Skin of body (tissue), 2 donors: ENCODE results near the gene CFAP300. TPM values are rescaled to one million over a fixed set of nuclear protein-coding genes. Genes with fewer than 3 reads are reported as not detected.

Source experiments
- DNase-seq: peaks from one replicate; lab custom pipeline; 2025; lab: John Stamatoyannopoulos, UW
- total RNA-seq: library from RNA; depleted of rRNA; stranded (reverse); fragments of >200 nt; gene quantifications from one replicate; pipeline ENCODE4 v1.2.3, GENCODE V29; 2014

The CFAP300 gene
- total RNA-seq, 1 donor from 2014 or later: 4.6 TPM

DNA sequence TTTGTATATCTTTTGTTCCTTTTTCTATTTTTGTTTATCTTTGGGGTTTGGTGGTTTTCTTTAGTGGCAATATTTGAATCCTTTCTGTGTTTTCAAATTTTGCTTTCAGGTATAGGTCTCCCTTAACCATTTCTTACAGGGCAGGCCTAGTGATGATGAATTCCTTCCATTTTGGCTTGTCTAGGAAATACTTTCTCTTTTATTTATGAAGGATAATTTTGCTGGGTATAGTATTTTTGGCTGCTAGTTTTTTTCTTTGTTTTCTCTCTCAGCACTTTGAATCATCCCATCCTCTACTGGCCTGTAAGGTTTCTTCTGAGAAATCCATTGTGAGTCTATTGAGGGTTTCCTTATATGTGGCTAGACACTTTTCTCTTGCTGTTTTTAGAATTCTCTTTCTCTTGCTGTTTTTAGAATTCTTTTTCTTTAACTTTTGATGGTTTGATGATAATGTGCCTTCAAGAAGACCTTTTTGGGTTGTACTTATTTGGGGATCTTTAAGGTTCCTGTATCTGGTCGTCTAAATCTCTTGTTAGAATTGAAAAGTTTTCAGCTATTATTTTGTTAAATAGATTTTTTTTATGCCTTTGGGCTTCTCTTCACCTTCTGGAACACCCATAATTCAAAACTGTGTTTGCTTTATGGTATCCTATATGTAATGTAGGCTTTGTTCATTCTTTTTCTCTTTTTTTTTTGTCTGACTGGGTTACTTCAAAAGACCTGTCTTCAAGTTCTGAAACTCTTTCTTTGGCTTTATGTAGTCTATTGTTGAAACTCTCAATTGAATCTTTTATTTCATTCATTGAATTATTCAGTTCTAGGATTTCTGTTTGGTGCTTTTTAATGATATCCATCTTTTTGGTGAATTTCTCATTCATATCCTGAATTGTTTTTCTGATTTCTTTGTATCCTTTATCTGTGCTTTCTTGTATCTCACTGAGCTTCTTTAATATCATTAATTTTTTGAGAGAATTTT, 24.5 kb downstream of the CFAP300 start:
- no peak for DNase-seq

DNA sequence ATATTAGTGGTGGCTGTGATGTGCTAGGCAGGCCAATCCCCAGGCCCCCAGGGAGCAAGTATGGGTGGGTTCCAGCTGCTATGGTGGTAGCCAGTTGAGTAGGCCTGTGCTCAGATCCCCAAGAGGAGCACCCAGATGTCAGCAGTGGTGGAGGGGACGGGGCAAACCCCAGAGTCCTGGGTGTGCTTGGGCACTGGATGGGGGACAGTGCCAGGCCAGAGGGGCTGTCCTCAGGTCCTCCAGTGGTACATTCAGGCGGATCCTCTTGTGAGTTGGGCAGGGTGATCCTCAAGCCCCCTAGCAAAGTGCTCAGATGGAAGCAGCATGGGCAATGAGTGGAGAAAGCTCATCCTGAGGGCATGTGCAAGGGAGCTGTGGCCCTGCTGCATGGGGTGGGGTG, 26.0 kb downstream of the CFAP300 start:
- no peak for DNase-seq

DNA sequence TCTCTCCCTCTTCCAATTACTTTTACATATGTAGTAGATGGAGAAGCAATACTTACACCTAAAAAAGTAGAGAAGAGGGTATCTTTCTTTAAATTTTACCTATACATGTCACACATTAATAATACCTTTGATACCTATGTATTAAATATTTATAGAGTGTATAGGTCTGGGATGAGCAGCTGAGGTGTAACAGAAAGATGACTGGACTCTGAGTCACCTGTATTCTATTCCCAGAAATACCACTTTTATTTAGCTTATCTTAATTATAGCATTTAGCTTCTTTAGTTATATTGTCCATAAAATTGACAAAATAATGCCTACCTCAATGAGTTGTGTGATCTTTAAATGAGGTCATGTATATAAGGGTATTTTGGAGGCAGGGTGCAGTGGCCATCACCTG, 32.4 kb downstream of the CFAP300 start:
- DNase-seq: no peak

DNA sequence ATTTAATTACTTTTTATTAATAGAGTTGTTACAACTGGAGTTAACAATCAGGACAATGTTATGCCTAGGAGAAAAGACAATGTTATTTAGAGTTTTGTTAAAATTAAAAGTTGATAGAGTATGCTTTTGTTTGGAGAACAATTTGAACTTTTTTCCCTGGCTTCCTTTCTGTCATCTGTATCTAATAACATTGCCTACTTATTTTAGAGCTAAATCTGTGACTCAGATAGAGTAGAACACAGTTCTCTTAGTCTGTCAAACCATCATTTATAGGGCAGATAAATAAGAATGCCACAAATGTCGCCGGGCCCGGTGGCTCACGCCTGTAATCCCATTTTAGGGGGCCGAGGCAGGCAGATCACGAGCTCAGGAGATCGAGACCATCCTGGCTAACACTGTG, 34.1 kb downstream of the CFAP300 start:
- no peak for DNase-seq

DNA sequence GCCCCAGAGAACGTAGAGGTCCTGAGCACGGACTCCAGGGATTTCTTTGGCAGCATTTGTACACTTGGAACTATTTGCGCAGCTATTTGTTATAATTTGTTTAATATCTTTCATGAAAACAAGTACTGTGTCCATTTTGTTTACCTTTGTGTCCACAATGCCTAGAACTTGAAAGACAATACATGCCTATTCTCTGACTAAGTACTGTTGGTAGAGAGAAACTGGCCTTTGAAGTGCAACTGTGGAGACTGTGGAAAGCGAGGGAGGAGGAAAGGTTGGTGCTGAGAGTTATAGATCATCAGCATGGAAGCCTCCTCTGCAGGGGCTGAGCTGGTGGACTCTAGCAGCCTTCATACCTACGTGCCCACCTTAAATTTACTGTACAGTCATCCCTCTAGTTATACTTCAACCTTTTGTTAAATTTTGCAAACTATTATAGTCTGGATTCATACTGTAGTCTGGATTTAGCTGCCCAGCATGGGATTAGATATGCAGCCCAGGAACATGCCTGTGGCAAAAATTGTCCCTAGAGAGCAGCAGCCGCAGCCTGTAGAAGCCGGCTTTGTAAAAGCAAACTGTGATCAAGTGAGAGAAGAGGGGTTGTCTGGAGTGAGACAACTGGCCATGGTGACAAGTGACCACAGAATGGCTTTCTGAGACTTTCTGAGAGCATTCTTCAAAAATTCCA, 38.8 kb downstream of the CFAP300 start:
- no peak for DNase-seq

DNA sequence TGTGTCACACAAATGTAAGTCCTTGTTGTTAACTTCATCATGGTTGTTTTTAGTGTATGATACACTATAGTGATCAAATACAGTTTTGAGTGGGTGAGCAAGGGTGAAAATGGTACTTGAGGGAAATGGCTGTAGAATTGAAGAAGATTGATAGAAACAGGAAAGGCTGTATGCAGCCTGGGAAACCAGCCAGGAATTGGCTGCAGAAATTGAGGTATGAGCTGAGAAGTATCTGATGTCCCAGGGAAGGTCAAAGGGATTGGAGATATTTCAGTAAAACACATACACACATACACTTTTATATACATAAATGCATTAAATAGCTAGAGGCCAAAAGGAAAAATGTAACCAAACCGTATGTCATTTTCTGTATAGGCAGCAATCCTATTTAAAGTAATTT, 49.9 kb downstream of the CFAP300 start:
- no peak for DNase-seq

DNA sequence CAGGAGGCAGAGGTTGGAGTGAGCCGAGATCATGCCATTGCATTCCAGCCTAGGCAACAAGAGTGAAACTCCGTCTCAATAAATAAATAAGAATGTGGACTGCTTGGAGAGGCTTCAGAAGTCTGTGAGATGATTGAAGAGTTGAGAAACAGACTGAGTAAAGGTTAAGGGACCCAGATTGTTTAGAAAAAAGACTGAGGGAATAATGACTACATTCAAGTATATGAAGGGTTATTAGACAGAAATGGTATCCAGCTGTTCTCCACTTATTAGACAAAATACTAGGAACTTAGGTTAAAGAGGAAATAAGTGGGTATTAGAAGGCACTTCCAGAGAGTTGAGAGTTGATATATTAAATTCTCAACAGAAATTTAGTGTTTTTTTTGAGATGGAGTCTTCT, 52.5 kb downstream of the CFAP300 start:
- no peak for DNase-seq

DNA sequence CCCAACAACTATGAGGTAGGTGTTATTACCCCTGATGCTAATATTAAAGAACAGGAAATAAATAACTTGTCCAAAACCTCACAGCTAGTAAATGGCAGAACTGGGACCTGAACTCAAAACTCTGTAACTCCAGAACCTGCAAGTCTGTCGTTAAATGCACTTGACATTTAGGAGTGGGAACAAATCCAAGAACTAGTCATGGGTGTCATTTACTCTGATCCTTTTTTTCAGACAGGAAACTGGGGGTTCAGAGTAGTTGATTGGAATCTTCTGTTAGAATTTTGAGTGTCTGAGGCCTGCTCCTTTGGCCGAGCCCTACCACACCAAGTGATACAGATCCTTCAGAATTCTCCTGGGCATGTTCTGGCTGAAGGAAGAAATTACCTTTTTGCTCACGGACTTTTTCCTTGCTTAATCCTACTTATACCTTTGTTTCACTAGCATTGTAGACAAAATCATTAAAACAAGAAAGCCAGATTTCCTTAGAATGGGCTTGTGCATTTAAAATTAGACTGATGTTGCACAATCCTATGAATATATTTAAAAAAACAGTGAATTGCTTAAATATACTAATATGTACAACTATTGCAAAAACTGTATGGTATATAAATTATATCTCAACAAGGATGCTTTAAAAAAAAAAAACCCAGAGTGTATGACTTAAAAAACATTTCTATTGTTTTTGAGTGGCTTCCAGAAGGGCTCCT, 61.6 kb downstream of the CFAP300 start:
- no peak for DNase-seq

DNA sequence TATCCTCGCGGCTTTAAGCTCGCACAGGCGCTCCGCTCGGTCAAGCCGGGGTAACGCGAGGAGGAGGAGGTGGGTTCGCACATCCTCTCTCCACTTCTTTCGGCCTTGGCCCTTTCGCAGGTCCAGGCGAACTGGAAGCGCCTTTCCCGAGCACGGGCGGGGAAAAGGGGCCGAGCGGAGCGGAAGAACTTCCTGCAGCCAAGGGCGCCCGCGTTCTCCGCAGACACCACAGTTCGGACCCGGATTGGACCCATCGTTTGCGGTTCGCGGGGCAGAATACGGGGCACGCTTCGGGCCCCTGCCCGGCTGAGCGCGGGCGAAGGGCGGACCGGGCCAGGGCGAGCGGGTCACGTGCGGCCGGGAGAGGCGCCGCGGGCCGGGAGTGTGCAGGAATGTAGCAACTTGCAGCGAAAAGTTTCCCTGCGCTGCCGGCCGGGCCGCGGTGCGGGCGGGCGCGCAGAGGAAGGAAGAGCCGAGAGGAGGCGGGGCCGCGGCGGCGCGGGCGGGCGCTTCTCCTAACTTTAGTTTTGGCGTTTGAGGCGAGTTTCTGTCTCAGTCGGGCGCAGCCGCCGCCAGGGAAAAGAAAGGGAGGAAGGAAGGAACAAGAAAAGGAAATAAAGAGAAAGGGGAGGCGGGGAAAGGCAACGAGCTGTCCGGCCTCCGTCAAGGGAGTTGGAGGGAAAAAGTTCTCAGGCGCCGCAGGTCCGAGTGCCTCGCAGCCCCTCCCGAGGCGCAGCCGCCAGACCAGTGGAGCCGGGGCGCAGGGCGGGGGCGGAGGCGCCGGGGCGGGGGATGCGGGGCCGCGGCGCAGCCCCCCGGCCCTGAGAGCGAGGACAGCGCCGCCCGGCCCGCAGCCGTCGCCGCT, 62.9 kb downstream of the CFAP300 start, which contains the start of gene YAP1:
YAP1 (plus strand) TSS at position 552 of the 865 bp plus-strand sequence. CDS start 402 bp downstream, outside the sequence.
- peak; percentile 87 for DNase-seq

DNA sequence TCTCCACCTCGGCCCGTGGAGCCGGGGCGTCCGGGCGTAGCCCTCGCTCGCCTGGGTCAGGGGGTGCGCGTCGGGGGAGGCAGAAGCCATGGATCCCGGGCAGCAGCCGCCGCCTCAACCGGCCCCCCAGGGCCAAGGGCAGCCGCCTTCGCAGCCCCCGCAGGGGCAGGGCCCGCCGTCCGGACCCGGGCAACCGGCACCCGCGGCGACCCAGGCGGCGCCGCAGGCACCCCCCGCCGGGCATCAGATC, 63.4 kb downstream of the CFAP300 start:
- DNase-seq: no peak

DNA sequence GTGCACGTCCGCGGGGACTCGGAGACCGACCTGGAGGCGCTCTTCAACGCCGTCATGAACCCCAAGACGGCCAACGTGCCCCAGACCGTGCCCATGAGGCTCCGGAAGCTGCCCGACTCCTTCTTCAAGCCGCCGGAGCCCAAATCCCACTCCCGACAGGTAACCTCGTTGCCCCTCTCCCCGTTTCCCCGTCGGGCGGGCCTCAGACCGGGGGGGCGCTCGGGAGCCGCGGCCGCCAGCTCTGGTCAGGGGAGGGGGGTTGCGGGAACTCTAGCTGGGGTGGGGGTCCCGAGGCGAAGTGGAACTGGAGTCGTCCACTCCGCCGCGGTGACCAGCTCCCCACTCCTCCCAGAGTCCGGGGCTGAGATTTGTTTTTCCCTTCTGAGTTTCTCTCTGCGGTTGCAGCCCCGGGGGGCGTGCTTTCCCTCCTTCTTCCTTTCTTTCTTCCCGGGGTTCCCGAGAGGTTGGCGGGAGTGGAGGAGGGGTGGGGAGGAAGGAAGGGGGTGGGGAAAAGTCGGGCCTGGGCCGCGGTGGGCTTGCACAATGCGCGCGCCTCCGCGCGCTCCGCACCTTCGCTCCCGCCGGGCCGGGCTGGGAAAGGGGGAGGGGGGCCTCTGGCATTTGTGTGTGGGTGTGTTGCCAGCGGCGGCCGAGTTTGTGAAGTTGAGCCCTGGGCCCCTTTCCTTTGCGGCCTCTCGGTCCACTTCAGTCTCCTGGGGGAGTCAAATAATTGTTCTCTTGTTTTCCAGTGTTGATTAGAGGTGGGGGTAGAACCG, 64.0 kb downstream of the CFAP300 start:
- peak; percentile 85 for DNase-seq

DNA sequence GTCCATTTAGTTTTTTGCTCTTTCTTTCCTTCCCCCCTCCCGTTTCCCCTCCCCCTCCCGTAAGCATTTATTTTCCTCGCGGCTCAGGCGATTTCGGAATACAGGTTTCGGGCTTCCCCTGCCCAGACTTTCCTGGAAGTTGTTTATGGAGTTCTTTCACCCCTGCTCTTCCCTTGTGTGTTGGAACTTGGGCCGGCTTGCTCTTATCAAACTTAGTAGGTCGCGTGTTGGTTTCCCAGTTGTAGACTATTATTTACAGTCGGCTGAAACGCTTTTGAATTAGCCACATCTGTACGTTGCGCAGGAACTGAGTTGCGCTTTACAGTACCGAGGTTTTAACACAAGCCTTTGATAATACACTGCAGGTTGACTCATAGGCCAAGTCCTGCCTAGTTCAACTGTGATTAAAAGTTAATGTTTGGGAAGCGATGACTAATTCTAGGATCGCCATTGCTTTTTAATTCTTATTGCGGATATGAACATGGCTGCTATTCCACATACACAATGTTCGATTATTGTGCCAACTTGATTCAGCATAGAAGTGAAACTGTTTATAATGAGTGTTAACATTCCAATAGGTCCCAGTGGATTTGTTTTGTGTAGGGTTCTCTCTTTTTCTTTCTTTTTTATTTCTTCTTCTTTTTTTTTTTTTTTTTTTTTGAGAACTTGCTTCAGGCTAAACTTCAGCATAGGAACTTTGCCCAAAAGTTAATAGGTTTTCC, 64.7 kb downstream of the CFAP300 start:
- peak; percentile 85 for DNase-seq

DNA sequence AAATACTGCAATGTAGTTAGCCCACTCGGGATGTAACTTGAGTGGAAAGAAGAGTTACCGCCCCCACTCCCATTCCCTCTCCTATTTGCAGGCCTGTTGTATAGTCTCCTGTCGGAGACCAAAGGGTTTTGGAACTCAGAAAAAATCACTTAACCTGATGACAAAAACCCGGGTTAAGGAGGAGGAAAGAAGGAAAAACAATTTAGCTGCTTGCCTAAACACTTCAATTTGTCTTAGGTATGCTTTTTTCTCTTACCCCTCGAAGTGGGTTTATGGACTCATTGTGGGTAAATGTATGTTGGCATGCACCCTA, 65.2 kb downstream of the CFAP300 start:
- no peak for DNase-seq

DNA sequence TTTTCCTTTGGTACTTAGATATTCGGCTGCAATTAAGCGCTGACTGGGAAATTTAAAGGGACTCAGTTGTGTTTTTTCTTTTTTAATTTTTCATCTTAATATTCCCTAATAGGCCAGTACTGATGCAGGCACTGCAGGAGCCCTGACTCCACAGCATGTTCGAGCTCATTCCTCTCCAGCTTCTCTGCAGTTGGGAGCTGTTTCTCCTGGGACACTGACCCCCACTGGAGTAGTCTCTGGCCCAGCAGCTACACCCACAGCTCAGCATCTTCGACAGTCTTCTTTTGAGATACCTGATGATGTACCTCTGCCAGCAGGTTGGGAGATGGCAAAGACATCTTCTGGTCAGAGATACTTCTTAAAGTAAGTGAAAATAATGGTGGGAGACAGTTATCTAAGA, 66.8 kb downstream of the CFAP300 start:
- DNase-seq: no peak

DNA sequence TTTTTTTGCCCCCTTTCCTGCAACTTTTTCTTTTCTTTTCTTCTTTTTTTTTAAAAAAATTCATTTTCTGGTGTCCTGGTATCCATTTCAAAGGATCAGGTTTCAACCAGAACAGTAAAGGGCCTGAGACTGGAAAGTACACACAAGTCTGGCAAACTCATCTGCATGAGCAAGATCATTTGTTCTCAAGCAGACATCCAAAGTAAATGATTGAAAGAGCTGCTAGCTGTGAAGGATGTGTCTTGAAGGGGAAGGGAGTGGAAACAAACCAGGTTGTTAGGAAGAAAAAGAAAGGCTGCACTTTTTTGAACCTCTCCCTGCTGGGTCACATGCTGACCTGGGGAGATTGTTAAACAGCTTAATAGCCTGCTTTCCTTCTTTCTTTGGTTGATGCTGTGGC, 68.3 kb downstream of the CFAP300 start:
- DNase-seq: no peak

DNA sequence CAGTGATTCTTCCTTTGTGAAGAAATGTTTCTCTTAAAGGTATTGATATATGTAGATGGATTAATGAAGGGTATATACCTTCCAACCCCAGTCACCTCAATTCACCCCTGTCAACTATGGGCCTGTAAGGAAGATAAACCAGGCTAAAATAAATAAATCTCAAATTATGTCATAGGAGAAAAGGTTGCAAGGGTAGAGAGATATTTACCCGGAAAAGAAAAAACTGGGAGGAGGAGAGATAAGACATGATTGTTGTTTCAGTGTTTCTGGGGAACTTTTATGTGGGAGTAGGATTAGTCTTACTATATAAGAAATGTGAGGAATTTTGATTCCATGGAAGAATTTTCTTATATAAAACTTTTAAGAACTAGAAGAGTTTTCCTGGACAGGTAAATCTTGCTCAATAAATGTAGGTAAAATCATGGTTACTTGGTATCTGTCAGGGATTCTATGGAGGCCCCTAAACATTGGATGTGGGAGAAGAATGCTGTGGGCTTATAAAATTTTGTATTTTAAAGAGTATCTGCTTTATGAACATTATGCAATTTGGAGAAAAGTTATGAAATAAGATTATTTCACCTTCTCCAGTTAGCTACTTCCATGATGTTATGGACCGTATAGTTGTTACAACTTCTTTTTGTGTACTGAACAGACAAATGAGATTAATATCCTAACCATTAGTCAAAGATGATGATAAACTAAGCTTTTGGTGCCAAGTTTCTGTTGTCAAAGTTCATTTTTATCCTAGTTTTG, 69.4 kb downstream of the CFAP300 start:
- no peak for DNase-seq

DNA sequence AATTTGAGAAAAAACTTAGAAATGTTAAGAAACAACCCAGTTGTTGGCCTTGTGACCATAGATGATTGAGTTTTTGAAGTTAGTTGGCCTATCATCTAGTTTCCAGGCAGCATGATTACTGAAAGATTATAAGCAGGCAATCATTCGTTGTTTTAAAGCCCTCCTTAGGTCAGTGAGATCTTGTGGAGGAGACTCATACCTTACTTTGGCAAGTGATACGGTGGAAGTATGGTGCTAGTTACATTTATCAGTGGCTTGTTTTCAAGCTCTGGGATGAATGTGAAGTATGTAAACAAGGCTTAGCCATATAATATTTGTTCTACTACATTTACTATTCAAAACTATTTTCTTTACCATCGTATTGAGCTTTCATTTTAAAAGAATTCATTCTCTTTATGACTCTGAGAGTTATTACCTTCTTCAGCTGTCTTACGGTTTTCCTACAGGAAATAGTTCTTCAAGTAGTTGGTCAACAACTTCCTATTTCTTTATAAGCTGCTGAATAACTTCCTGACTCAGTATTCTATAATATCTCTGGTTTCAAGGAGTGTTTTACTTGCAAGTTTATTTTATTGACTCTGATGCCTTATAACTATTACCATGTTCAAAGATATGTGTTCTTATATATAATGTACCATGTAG, 70.4 kb downstream of the CFAP300 start:
- no peak for DNase-seq

DNA sequence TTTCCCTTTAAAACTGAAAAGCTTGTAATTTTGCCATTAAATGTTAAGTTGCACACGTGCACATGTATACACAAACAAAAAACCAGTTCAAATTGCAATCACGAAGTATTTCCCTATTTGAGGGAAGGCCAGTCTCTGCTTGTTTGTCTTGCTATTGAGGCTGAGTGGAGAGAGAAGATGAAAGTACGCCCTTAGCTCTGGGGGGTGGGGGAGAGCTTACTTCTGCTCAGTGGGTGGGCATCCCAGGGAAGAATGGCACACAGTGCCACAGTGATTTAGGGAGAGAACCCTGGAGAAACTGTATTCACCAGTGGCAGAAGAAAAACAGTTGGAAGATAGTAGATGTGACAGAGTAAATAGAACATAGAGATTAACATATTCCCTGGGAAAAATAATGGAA, 71.7 kb downstream of the CFAP300 start:
- DNase-seq: no peak

DNA sequence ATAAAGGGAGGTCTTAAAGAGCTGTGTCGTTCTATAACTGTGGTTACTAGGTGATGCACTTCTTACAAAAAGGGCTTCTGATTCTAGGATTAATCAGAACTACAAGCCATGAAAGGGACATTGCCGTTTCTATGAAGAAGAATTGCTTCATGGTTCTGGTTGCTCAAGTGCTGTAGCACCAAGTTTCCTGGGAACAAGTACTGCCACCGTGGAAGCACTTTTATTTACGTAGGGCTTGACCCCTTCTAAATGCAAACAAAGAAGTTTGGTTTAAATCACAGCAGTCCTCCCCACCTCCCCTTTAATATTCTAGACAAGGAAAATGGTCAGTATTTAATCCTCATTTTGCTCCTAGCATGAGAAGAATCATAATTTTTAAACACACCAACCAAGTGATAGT, 72.8 kb downstream of the CFAP300 start:
- no peak for DNase-seq
